Endothelial cell of umbilical vein (primary cell): ENCODE results near the gene RNLS. TPM values are rescaled to one million over a fixed set of nuclear protein-coding genes. Genes with fewer than 3 reads are reported as not detected.

Experiments used
- BruUV-seq: library from RNA; stranded (reverse); fragments of 400-500 nt; replicated peaks from 2 replicates; lab custom pipeline; 2021; lab: Mats Ljungman, UMichigan
- CTCF ChIA-PET: fragments of 300-600, 350-600 bp; sonication (Branson Sonifier 250); formaldehyde crosslinking; loops from one replicate; lab custom pipeline; 2021; ENCODE audit warnings: antibody characterized with exemption, inconsistent platforms; lab: Charles Lee
- POLR2A ChIA-PET: fragments of 300-600, 350-600 bp; sonication (Branson Sonifier 250); formaldehyde crosslinking; loops from one replicate; lab custom pipeline; 2021; ENCODE audit warnings: antibody characterized with exemption, inconsistent platforms; lab: Charles Lee
- DNase-seq: peaks from one replicate; pipeline ENCODE4 v3.0.0-alpha.2; 2011; ENCODE audit warnings: low read depth, low spot score
- FAIRE-seq: peaks from 2 replicates; lab custom pipeline; 2011; peaks lifted over from hg19 to GRCh38; lab: Jason Lieb, UNC
- H2AFZ ChIP-seq: 2 replicates; pipeline ENCODE4 v1.6.0; 2012; ENCODE audit warnings: low read depth, low read length, control low read depth, inconsistent platforms
- H3K27ac ChIP-seq: 2 replicates; pipeline ENCODE4 v1.5.1; 2011; ENCODE audit warnings: low read depth, mild to moderate bottlenecking, control low read depth, low read length, moderate library complexity; ENCODE audit not compliant: insufficient read depth
- H3K27me3 ChIP-seq, 2 experiments: 2 replicates each; pipeline versions ENCODE4 v1.6.0 to v1.6.1; 2011; ENCODE audit warnings: low read length in 2 of 2, mixed read lengths in 1 of 2; ENCODE audit not compliant: control insufficient read depth in 2 of 2, insufficient read depth in 2 of 2
- H3K36me3 ChIP-seq, 2 experiments: 2 replicates in 1 of 2; 3 replicates in 1 of 2; pipeline ENCODE4 v1.5.1; 2011; ENCODE audit warnings: low read length in 2 of 2, mild to moderate bottlenecking in 1 of 2, moderate library complexity in 1 of 2; ENCODE audit not compliant: control insufficient read depth in 2 of 2, insufficient read depth in 2 of 2; ENCODE audit errors: extremely low read depth in 1 of 2
- H3K4me1 ChIP-seq: 3 replicates; pipeline ENCODE4 v1.5.1; 2011; ENCODE audit warnings: mild to moderate bottlenecking, low read length; ENCODE audit not compliant: control insufficient read depth, insufficient read depth; ENCODE audit errors: extremely low read depth
- H3K4me2 ChIP-seq: 2 replicates; pipeline ENCODE4 v1.6.1; 2011; ENCODE audit warnings: low read length, control low read depth, mixed read lengths; ENCODE audit not compliant: insufficient read depth
- H3K4me3 ChIP-seq, 3 experiments: fragments of 200-600 bp in 1 of 3; sonication (generic), shearing (Covaris generic) in 1 of 3; replicated peaks in 1 of 3; 2 replicates each; pipeline ENCODE4 v1.5.1; 2011 to 2016; ENCODE audit warnings: control low read depth in 3 of 3, low read length in 3 of 3, mild to moderate bottlenecking in 2 of 3, inconsistent platforms in 1 of 3, low read depth in 1 of 3, moderate library complexity in 1 of 3; ENCODE audit not compliant: insufficient read depth in 1 of 3
- H3K79me2 ChIP-seq: 2 replicates; pipeline ENCODE4 v1.6.0; 2012; ENCODE audit warnings: low read length, inconsistent platforms; ENCODE audit not compliant: control insufficient read depth, insufficient read depth
- H3K9ac ChIP-seq: replicated peaks from 2 replicates; pipeline ENCODE3; 2011; ENCODE audit warnings: low read length, control low read depth; ENCODE audit not compliant: insufficient read depth; ENCODE audit errors: extremely low read depth
- H3K9me1 ChIP-seq: replicated peaks from 3 replicates; pipeline ENCODE4 v1.6.0; 2011; ENCODE audit warnings: mild to moderate bottlenecking, low read length; ENCODE audit not compliant: control insufficient read depth, insufficient read depth; ENCODE audit errors: extremely low read depth
- H3K9me3 ChIP-seq: replicated peaks from 2 replicates; pipeline ENCODE4 v1.5.1; 2012; ENCODE audit warnings: low read length, inconsistent platforms; ENCODE audit not compliant: control insufficient read depth, insufficient read depth
- H4K20me1 ChIP-seq: replicated peaks from 2 replicates; pipeline ENCODE3; 2011; ENCODE audit warnings: mild to moderate bottlenecking, low read length; ENCODE audit not compliant: control insufficient read depth, insufficient read depth; ENCODE audit errors: extremely low read depth
- EZH2 ChIP-seq: IDR thresholded peaks from 2 replicates; pipeline ENCODE4 v1.6.1; 2012; ENCODE audit warnings: borderline replicate concordance, low read depth, mild to moderate bottlenecking, moderate library complexity, low read length, inconsistent platforms; ENCODE audit not compliant: severe bottlenecking
- FOS ChIP-seq: IDR thresholded peaks from 2 replicates; pipeline ENCODE4 v1.6.1; 2011; ENCODE audit warnings: mild to moderate bottlenecking, low read length, moderate library complexity, borderline replicate concordance; ENCODE audit not compliant: insufficient read depth
- GATA2 ChIP-seq: IDR thresholded peaks from 2 replicates; pipeline ENCODE4 v1.7.0; 2011; ENCODE audit warnings: low read depth, mild to moderate bottlenecking, moderate library complexity, mixed read lengths, low read length; ENCODE audit not compliant: insufficient read length, insufficient read depth
- JUN ChIP-seq: IDR thresholded peaks from 2 replicates; pipeline ENCODE4 v1.6.1; 2011; ENCODE audit warnings: borderline replicate concordance, low read depth; ENCODE audit not compliant: insufficient read length, insufficient read depth
- MAX ChIP-seq: IDR thresholded peaks from 2 replicates; pipeline ENCODE4 v1.6.1; 2011; ENCODE audit not compliant: insufficient read depth, insufficient read length
- MYC ChIP-seq: IDR thresholded peaks from one replicate; pipeline ENCODE4 v1.6.1; 2011; ENCODE audit warnings: mild to moderate bottlenecking, low read depth, low read length
- POLR2A ChIP-seq: IDR thresholded peaks from 2 replicates; pipeline ENCODE4 v1.6.1; 2012; ENCODE audit warnings: low read depth, mild to moderate bottlenecking, control low read depth, low read length
- POLR2AphosphoS5 ChIP-seq: IDR thresholded peaks from 2 replicates; pipeline ENCODE4 v1.6.1; 2012; ENCODE audit warnings: low read depth, mild to moderate bottlenecking, control low read depth, low read length, moderate library complexity; ENCODE audit not compliant: insufficient read depth
- dilution Hi-C: fragments of 300-500 bp; cut with MboI; formaldehyde crosslinking; loops from one replicate; pipeline ENCODE4 v1.15.0; 2019; ENCODE audit warnings: low sequenced_read_pairs; ENCODE audit not compliant: extremely low pct_ligation_motif_present
- intact Hi-C: fragments of 100-400 bp; cut with micrococcal nuclease; formaldehyde crosslinking; loops from one replicate; pipeline ENCODE4 v1.10.0; 2022
- polyA plus RNA-seq, 4 experiments: library from polyadenylated mRNA; depleted of rRNA in 3 of 4; stranded (reverse) in 3 of 4; unstranded in 1 of 4; fragments of >200 nt; gene quantifications; 2 replicates each; pipeline versions ENCODE4 v1.2.1 to v1.2.3, GENCODE V29; 2011 to 2012; ENCODE audit warnings: missing spikeins in 1 of 4
- total RNA-seq: library from RNA; stranded (reverse); gene quantifications from 2 replicates; pipeline ENCODE4 v1.2.3, GENCODE V29; 2021
- TF ChIP-seq, protein P1 (sequence below), 2 donors: IDR thresholded peaks; 1 replicate in 1 of 2; 2 replicates in 1 of 2; pipeline ENCODE4 v1.5.1; 2011; ENCODE audit warnings: low read length in 2 of 2, mild to moderate bottlenecking in 2 of 2, moderate library complexity in 2 of 2, control low read depth in 1 of 2, inconsistent platforms in 1 of 2, low read depth in 1 of 2; ENCODE audit not compliant: insufficient read depth in 1 of 2; ENCODE audit errors: extremely low read depth in 1 of 2

Gene RNLS
- total and polyA plus RNA-seq, 2 donors (not counting 3 experiments of a cell fraction or from before 2014, with no cell fraction given) = 2.5 to 4.6 TPM

GRCh38 chr10:88459530-88459929 is 123.6 kb downstream of the RNLS start:
- CTCF ChIA-PET = interaction anchor here (1.5 to 1.6 kb wide), 2 partner anchors 18 to 30 kb away, joined by 3 to 4 read pairs; no protein-coding TSS in a partner anchor

More at GRCh38 chr10:88459530-88459929, 123.6 kb downstream of the RNLS start:
- TF ChIP-seq MAX (no peak), GATA2 (no peak), MYC (no peak), FOS (no peak), JUN (no peak), EZH2 (no peak), POLR2A (no peak), POLR2AphosphoS5 (no peak)
- TF ChIP-seq, protein P1, sequence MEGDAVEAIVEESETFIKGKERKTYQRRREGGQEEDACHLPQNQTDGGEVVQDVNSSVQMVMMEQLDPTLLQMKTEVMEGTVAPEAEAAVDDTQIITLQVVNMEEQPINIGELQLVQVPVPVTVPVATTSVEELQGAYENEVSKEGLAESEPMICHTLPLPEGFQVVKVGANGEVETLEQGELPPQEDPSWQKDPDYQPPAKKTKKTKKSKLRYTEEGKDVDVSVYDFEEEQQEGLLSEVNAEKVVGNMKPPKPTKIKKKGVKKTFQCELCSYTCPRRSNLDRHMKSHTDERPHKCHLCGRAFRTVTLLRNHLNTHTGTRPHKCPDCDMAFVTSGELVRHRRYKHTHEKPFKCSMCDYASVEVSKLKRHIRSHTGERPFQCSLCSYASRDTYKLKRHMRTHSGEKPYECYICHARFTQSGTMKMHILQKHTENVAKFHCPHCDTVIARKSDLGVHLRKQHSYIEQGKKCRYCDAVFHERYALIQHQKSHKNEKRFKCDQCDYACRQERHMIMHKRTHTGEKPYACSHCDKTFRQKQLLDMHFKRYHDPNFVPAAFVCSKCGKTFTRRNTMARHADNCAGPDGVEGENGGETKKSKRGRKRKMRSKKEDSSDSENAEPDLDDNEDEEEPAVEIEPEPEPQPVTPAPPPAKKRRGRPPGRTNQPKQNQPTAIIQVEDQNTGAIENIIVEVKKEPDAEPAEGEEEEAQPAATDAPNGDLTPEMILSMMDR (IDR thresholded peaks at IDR 0.05; ENCODE audit: extremely low read depth in 1 of 2, insufficient read depth in 1 of 2, low read depth in 1 of 2, low read length in 2 of 2) = no peak
- dilution Hi-C loops = no loop called here
- Histone ChIP-seq H3K9ac (no peak overlapping the region), H3K79me2 (no peaks in the 10 kb centered on the region), H3K9me1 (no peaks in the 10 kb centered on the region), H3K36me3 (no peaks in the 10 kb centered on the region), H3K4me2 (no peak overlapping the region), H3K27me3 (peaks cover 2 to 3% of the 10 kb centered on the region in 2 experiments), H2AFZ (no peak overlapping the region), H3K4me3 (no peak overlapping the region), H3K9me3 (no peaks in the 10 kb centered on the region), H4K20me1 (no peaks in the 10 kb centered on the region), H3K27ac (no peak overlapping the region), H3K4me1 (no peaks in the 10 kb centered on the region)
- POLR2A ChIA-PET = no interaction called here
- DNase-seq (no peak), FAIRE-seq (no peak)
- BruUV-seq = no TSS peak
- intact Hi-C loops = no loop called here
